ENCODE measurements around the gene CAND2. TPM values are rescaled to one million over a fixed set of nuclear protein-coding genes. Genes with fewer than 3 reads are reported as not detected.

CAND2 gene
- total and polyA plus RNA-seq, 2 of the 8 experiments (the other 6 are each of a cell fraction or from before 2014, with no cell fraction given) = 8.7 TPM

DNA sequence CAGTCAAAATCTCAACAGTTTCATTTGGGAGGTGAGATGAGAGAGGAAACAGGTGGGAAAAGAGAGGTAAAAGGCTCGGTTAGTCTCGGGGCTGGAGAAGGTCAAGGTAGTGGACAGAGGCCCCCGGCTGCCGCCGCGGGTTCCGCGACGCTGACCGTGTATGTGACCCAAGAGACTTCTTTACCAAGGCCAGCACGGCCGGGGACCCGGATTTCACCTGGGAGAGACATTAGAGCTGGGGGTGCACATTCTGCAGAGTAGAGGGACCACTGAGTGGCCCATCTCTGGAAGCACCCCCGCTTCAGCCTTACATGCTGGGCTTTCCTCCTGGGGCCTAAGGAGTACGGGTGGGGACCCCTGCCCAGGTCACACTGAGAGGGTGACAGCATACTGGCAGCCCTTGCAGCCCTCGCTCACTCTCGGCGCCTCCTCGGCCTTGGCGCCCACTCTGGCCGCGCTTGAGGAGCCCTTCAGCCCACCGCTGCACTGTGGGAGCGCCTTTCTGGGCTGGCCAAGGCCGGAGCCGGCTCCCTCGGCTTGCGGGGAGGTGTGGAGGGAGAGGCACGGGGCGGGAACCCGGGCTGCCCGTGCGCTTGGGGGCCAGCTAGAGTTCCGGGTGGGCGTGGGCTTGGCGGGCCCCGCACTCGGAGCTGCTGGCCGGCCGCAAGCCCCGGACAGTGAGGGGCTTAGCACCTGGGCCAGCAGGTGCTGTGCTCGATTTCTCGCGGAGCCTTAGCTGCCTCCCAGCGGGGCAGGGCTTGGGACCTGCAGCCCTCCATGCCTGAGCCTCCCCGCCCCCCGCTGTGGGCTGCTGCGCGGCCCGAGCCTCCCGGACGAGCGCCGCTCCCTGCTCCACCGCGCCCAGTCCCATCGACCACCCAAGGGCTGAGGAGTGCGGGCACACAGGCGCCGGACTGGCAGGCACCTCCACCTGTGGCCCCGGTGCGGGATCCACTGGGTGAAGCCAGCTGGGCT, 86.1 kb downstream of the CAND2 start (continued):
- TF ChIP-seq HDAC2 (IDR thresholded peaks at IDR 0.05; ENCODE audit: borderline replicate concordance in 1 of 2, low read depth in 2 of 2, low read length in 2 of 2) = no peak
- no peak for TF ChIP-seq POLR2AphosphoS5 (IDR thresholded peaks at IDR 0.05; ENCODE audit: low read depth, low read length)
- no peak for TF ChIP-seq RNF2 (IDR thresholded peaks at IDR 0.05; ENCODE audit: borderline replicate concordance, low read depth, low read length, missing control alignments, poor library complexity, severe bottlenecking)
- TF ChIP-seq SIN3A (conservative IDR thresholded peaks at IDR 0.05 in 1 of 2, IDR thresholded peaks at IDR 0.05 in 1 of 2; ENCODE audit: low read depth in 1 of 2, low read length in 2 of 2) = no peak
- no peak for TF ChIP-seq CREB1 (IDR thresholded peaks at IDR 0.05)

Data from H1 (cell line).